GM18909 (cell line): ENCODE measurements around the gene DNASE2B.
"Not testable (repeated sequence)": the region's sequence is repeated elsewhere in the genome, so short reads cannot be mapped to it uniquely, and the experiment has no call there.

ENCODE experiments used
- ATAC-seq: cut with Tn5 transposase; IDR thresholded peaks from one replicate; pipeline ENCODE4 v1.9.1; 2021; ENCODE audit warnings: mild to moderate bottlenecking; ENCODE audit not compliant: unreplicated experiment, poor library complexity

Gene DNASE2B

DNA sequence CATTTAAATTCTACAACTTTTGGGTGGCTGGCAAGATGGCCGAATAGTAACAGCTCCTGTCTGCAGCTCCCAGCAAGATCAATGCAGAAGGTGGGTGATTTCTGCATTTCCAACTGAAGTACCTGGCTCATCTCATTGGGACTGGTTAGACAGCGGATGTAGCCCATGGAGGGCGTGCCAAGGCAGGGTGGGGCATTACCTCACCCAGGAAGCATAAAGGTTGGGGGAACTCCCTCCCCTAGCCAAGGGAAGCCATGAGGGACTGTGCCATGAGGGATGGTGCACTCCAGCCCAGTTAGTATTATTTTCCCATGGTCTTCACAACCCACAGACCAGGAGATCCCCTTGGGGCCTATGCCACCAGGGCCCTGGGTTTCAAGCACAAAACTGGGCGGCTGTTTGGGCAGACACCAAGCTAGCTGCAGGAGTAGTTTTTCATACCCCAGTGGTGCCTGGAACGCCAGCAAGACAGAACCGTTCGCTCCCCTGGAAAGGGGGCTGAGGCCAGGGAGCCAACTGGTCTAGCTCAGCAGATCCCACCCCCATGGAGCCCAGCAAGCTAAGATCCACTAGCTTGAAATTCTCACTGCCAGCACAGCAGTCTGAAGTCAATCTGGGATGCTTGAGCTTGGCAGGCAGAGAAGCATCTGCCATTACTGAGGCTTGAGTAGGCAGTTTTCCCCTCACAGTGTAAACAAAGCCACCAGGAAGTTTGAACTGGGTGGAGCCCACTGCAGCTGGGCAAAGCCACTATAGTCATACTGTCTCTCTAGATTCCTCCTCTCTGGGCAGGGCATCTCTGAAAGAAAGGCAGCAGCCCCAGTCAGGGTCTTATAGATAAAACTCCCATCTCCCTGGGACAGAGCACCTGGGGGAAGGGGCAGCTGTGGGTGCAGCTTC, 44.7 kb downstream of the DNASE2B start:
- ATAC-seq = not testable (repeated sequence)

DNA sequence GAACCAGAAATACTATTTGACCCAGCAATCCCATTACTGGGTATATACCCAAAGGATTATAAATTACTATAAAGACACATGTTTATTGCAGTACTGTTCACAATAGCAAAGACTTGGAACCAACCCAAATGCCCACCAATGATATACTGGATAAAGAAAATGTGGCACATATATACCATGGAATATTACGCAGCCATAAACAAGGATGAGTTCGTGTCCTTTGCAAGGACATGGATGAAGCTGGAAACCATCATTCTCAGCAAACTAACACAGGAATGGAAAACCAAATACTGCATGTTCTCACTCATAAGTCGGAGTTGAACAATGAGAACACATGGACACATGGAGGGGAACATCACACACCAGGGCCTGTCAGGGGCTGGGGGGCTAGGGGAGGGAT, 50.4 kb downstream of the DNASE2B start:
- ATAC-seq = not testable (repeated sequence)

DNA sequence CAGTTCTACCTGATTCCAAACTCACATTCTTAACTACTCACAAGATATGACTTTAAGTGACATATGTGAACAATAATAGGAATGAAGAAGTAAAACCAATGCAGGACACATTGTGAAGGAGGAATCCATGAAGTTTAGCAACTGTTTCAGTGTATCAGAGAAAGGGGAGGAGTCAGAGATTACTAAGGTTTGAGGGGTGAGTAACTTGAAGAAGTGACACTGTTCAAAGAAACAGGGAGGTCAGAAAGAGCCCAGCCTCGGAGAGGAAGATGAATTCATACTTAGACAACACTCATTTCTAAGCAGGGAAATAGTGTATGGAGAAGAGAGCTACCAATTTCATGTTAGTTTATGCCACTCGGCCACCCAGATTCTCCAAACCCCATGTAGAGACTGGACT, 52.6 kb downstream of the DNASE2B start:
- no peak for ATAC-seq

DNA sequence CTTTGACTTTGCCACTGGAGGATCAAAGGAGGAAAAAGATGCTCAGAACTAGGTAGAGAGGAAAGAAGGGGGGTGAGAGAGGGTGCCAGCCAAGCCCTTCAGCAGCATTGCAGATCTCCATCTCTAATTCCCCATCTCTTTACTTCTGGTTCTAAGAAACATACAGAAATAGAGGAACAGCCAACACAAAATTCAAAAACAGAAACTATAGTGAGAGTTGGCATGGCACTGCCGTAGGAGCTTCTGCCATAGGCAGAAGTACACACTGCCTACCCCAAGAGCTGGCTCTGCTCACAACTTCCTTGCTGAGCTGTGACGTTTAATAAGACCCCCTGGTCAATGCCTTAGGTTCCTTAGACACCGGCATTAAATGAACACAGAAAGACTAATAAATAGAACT, 54.2 kb downstream of the DNASE2B start:
- no peak for ATAC-seq

DNA sequence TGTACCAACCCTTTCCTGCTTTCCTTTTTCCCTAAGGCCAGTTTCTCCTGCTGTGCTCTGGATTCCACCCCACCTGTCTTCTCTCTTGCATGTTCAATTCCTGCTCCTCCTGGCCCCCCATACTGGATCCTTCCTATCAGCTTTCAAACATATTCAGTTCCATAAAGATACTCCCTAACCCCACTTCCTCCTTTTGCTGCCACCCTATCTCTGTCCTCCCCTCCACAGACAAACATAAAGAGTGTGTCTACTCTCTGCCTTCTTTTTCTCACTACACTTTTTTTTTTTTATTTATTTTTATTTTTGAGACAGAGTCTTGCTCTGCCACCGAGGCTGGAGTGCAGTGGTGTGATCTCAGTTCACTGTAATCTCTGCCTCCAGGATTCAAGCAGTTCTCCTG, 63.8 kb downstream of the DNASE2B start:
- no peak for ATAC-seq
